Muscle layer of colon (tissue), 2 donors: ENCODE data around the gene SNAP25.

Source experiments
- H3K27ac ChIP-seq: one replicate; pipeline ENCODE4 v1.7.0; 2013; ENCODE audit warnings: low read depth, mild to moderate bottlenecking, low read length, moderate library complexity
- H3K27me3 ChIP-seq, 2 donors: one replicate each; pipeline ENCODE4 v1.7.0; 2013; ENCODE audit warnings: low read length in 2 of 2, mild to moderate bottlenecking in 2 of 2; ENCODE audit not compliant: insufficient read depth in 2 of 2, control insufficient read depth in 1 of 2
- H3K36me3 ChIP-seq: one replicate; pipeline ENCODE4 v1.7.0; 2013; ENCODE audit warnings: mild to moderate bottlenecking, low read length; ENCODE audit not compliant: insufficient read depth
- H3K4me1 ChIP-seq: one replicate; pipeline ENCODE4 v1.7.0; 2013; ENCODE audit warnings: mild to moderate bottlenecking, low read length; ENCODE audit not compliant: insufficient read depth
- H3K4me3 ChIP-seq, 2 donors: one replicate each; pipeline ENCODE4 v1.7.0; 2013; ENCODE audit warnings: low read length in 2 of 2, low read depth in 1 of 2, mild to moderate bottlenecking in 1 of 2, moderate library complexity in 1 of 2
- H3K9ac ChIP-seq: one replicate; pipeline ENCODE4 v1.7.0; 2013; ENCODE audit warnings: low read length
- H3K9me3 ChIP-seq: one replicate; pipeline ENCODE4 v1.7.0; 2013; ENCODE audit warnings: mild to moderate bottlenecking, low read length
- donor health status: abdominal sarcoma.
- donor health status: Adenocarcinoma of cecum.

Gene SNAP25

GRCh38 chr20:10347086-10347880, 128.7 kb downstream of the SNAP25 start:
- no peaks in the 10 kb centered on the region for H3K36me3 ChIP-seq
- H3K27me3 ChIP-seq = no peaks in the 10 kb centered on the region
- no peaks in the 10 kb centered on the region for H3K9me3 ChIP-seq
- no peak overlapping the region for H3K27ac ChIP-seq
- H3K4me3 ChIP-seq = no peak overlapping the region
- H3K4me1 ChIP-seq = no peaks in the 10 kb centered on the region
- H3K9ac ChIP-seq = no peak overlapping the region

DNA sequence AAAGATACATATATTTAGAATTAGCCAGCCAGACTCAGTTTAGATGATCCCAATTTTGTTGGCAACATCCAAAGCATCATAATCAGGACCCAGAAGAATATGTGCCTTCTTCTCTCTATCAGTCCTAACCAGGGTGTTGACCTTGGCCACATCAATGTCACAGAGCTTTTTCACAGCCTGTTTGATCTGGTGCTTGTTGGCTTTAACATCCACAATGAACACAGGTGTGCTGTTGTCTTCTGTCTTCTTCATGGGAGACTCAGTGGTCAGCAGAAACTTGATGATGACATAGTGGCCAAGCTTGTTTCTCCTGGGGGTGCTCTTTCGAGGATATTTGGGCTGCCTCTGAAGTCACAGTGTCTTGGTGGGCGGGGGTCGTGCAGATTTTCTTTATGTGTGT, 130.5 kb downstream of the SNAP25 start:
- no peak overlapping the region for H3K4me3 ChIP-seq
- no peaks in the 10 kb centered on the region for H3K4me1 ChIP-seq
- H3K27me3 ChIP-seq = no peaks in the 10 kb centered on the region
- H3K36me3 ChIP-seq = no peaks in the 10 kb centered on the region
- H3K9ac ChIP-seq = no peak overlapping the region
- no peaks in the 10 kb centered on the region for H3K9me3 ChIP-seq
- no peak overlapping the region for H3K27ac ChIP-seq

GRCh38 chr20:10350188-10350842, 131.7 kb downstream of the SNAP25 start:
- Histone ChIP-seq H3K27ac (no peak overlapping the region), H3K9me3 (no peaks in the 10 kb centered on the region), H3K27me3 (no peaks in the 10 kb centered on the region), H3K9ac (no peak overlapping the region), H3K4me3 (no peak overlapping the region), H3K4me1 (no peaks in the 10 kb centered on the region), H3K36me3 (no peaks in the 10 kb centered on the region)

DNA sequence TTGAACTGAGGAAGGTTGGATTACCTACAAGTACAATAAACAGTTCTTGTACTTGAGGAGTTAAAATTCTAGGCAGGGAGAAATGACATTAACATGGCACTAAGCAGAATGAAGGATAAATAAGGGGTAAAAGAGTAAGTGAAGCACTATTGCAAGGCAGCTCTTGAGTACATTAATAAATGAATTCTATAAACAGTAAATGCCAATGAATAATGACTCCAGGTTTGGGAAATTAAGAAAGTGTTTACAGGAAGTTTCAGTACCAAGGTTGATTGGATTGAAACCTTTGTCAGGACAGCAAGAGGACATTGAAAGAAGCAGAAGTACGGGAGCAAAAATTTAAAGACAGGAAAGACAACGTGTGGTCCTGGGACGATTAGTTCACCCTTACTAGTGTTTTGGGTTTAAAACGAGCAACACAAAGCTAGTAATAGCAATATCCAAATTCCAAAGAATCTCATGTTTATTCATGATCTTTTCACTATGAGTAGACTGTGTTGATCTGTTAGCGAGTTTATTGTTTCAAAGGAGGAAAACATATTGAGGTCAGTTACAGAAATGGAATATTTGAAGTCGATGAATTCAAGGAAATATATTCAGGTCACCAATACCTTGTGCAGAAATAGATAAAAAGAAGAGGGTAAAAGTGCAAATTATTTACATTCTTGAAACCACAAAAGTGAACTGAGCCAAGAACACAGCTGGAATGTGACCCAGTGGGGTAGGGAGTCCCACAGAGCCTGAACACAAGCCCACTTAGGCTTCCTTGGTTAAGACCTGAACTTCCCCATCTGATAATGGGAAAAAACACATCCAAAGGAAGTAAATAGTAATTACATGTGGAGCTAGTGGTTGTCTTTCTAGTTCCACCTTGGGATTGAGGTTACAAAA, 134.5 kb downstream of the SNAP25 start:
- H3K27ac ChIP-seq = no peak overlapping the region

DNA sequence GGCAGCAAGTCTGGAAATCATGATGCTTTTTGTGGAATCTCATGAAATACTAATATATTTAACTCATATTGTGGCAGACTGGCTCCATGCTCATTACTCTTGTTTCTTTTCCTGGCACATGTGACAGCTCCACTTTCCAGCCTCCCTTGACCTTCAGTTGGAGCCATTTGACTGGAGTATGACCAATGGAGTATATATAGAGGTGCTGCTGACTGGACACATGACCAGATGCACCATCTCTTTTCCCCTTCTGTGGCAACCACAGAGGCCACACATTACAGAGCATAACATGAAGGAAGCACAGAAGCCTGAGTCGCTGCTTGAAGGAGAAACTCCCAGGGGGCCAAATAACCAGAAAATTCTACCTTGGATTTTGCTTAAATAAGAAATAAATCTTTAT, 138.0 kb downstream of the SNAP25 start:
- Histone ChIP-seq H3K27ac (no peak overlapping the region), H3K27me3 (no peaks in the 10 kb centered on the region)

More for the DNA sequence above, 134.5 kb downstream of the SNAP25 start:
- Histone ChIP-seq H3K27me3 (no peaks in the 10 kb centered on the region), H3K4me1 (no peaks in the 10 kb centered on the region), H3K4me3 (no peak overlapping the region), H3K9me3 (no peaks in the 10 kb centered on the region), H3K36me3 (no peaks in the 10 kb centered on the region), H3K9ac (no peak overlapping the region)

More for the DNA sequence above, 138.0 kb downstream of the SNAP25 start:
- Histone ChIP-seq H3K9me3 (no peaks in the 10 kb centered on the region), H3K9ac (no peak overlapping the region), H3K4me1 (no peaks in the 10 kb centered on the region), H3K4me3 (no peak overlapping the region), H3K36me3 (no peaks in the 10 kb centered on the region)
